GM12878 (cell line): ENCODE results near the gene CIRBP.

Experiments
- CTCF ChIP-seq, 3 experiments: IDR thresholded peaks in 2 of 3; conservative IDR thresholded peaks in 1 of 3; 2 replicates each; pipeline ENCODE4 v1.5.1; 2011; ENCODE audit warnings: low read depth in 3 of 3, low read length in 3 of 3, mild to moderate bottlenecking in 3 of 3, control low read depth in 2 of 3, moderate library complexity in 2 of 3, inconsistent platforms in 1 of 3, mixed read lengths in 1 of 3; ENCODE audit not compliant: control insufficient read depth in 2 of 3, insufficient read depth in 1 of 3; ENCODE audit errors: extremely low read depth in 1 of 3
- KDM1A ChIP-seq: fragments of 200-600 bp; sonication (generic); IDR thresholded peaks from 2 replicates; pipeline ENCODE4 v1.6.1; 2016; ENCODE audit warnings: borderline replicate concordance
- NFIC ChIP-seq: IDR thresholded peaks from 2 replicates; pipeline ENCODE4 v1.6.1; 2012; ENCODE audit warnings: low read depth, mild to moderate bottlenecking, inconsistent platforms, low read length, moderate library complexity
- POLR2A ChIP-seq: IDR thresholded peaks from 2 replicates; pipeline ENCODE4 v1.6.1; 2011; ENCODE audit warnings: low read depth, mild to moderate bottlenecking, low read length
- ZBTB11 ChIP-seq: fragments of 450-650 bp; formaldehyde crosslinking; IDR thresholded peaks from 2 replicates; pipeline ENCODE4 v1.5.0; 2022; ENCODE audit warnings: mild to moderate bottlenecking, missing genetic modification characterization

GRCh38 chr19:1265615-1266128 is 3.5 kb upstream of the CIRBP start:
- no peak for TF ChIP-seq CTCF (IDR thresholded peaks at IDR 0.05 in 2 of 3, conservative IDR thresholded peaks at IDR 0.05 in 1 of 3; ENCODE audit: control insufficient read depth in 2 of 3, extremely low read depth in 1 of 3, insufficient read depth in 1 of 3, low read depth in 3 of 3, low read length in 3 of 3)
- TF ChIP-seq POLR2A, result no peak; the same call in 1 of the 2 replicates
- no peak for TF ChIP-seq NFIC
- TF ChIP-seq ZBTB11, result no peak
- no peak for TF ChIP-seq KDM1A
